DND-41 (cell line): ENCODE measurements around the gene HOXC5.

Experiments
- EZH2 ChIP-seq: IDR thresholded peaks from 3 replicates; pipeline ENCODE4 v1.6.1; 2012; ENCODE audit warnings: borderline replicate concordance, low read depth, mild to moderate bottlenecking, moderate library complexity, low read length, inconsistent platforms; ENCODE audit not compliant: severe bottlenecking
- TF ChIP-seq, protein P1 (sequence below): IDR thresholded peaks from 2 replicates; pipeline ENCODE4 v1.5.1; 2012; ENCODE audit warnings: borderline replicate concordance, low read length, moderate library complexity, mild to moderate bottlenecking; ENCODE audit not compliant: poor library complexity, severe bottlenecking; ENCODE audit errors: extremely low read depth

DNA sequence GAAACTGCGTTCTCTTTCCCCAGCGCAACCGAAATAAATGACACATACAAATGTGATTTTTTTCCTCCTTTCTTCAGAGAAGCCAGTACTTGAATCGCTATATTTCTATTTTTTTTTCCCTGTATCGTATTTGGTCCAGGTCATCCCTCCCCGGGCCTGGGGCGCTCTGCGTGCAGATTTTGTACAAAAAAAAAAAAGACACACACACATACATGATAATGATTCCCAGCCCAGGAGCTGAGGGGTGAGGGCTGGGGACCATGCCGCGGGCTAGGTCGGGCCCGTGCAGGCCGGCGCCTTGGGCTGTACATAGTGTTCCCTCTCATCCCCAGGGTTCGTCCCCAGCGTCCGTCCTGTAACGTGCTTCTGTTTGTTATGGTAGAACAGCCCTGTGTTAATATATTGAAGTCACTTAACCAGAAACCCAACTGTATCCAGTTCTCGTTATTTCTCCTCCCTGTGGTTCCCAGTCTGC lies 29.9 kb upstream of the HOXC5 start:
- TF ChIP-seq, protein P1, sequence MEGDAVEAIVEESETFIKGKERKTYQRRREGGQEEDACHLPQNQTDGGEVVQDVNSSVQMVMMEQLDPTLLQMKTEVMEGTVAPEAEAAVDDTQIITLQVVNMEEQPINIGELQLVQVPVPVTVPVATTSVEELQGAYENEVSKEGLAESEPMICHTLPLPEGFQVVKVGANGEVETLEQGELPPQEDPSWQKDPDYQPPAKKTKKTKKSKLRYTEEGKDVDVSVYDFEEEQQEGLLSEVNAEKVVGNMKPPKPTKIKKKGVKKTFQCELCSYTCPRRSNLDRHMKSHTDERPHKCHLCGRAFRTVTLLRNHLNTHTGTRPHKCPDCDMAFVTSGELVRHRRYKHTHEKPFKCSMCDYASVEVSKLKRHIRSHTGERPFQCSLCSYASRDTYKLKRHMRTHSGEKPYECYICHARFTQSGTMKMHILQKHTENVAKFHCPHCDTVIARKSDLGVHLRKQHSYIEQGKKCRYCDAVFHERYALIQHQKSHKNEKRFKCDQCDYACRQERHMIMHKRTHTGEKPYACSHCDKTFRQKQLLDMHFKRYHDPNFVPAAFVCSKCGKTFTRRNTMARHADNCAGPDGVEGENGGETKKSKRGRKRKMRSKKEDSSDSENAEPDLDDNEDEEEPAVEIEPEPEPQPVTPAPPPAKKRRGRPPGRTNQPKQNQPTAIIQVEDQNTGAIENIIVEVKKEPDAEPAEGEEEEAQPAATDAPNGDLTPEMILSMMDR: no peak
- TF ChIP-seq EZH2: no peak
